Inflammatory macrophage treated with lipopolysaccharide for 4 hours (primary cell): Measurements from ENCODE around the gene FFAR2.
"Not testable (repeated sequence)": the region's sequence is repeated elsewhere in the genome, so short reads cannot be mapped to it uniquely, and the experiment has no call there.

Experiments used
- DNase-seq: peaks from one replicate; pipeline ENCODE4 v3.0.0-alpha.2; 2020

FFAR2 gene

GRCh38 chr19:35447606-35448469 lies at the start of gene FFAR2:
FFAR2 (plus strand) TSS chr19:35448257; CDS start chr19:35449715, 1,458 bp downstream.
- peak; percentile 67 for DNase-seq

- no peak for DNase-seq
Observed at GRCh38 chr19:35398570-35398969, 49.5 kb upstream of the FFAR2 start.

DNA sequence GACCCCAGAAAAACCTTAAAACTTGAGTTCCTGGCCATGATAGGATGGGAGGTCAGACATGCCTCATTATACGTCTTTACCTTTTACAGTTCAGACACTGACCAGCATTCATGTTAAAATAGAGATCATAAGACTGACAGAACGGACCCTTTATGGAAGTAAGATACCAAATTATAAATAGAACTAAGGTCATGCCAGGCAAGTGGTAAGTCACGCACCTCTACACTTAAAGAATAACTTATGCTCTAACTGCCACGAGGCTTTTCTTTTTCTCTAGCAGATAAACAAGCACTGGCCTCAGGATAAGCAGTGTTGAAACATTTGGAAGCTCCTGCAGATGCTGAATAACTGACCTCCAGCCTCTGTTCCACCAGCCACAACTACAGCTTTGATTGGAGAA lies 48.8 kb upstream of the FFAR2 start:
- no peak for DNase-seq

GRCh38 chr19:35399948-35400772 lies 47.9 kb upstream of the FFAR2 start:
- no peak for DNase-seq

DNA sequence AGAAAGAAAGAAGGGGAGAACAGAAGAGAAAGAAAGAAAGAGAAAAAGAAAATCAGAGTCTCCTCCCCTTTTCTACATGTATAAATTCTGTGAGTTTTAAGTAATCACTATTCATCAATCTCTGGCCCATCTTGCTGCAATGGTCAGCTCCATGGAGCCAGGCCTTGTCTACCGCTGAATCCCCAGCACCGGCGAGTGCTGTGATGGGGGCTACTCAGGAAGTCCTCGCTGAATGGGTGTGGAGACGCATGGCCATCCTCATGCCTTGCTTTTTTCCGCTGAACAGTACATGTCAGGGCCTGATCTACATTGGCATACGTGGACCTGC lies 47.3 kb upstream of the FFAR2 start:
- no peak for DNase-seq

DNA sequence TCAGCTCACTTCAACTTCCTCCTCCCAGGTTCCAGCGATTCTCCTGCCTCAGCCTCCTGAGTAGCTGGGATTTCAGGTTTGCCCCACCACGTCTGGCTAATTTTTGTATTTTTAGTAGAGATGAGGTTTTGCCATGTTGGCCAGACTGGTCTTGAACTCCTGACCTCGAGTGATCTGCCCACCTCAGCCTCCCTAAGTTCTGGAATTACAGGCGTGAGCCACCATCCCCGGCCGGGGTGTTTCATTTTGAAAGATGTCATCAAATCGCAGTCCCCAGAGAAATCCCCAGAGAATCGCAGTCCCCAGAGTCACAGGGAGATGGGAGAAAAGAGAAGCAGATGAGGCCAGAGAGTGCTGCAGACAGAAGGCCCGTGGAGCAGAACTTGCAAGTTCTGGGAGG lies 46.6 kb upstream of the FFAR2 start:
- DNase-seq, result not testable (repeated sequence)

DNA sequence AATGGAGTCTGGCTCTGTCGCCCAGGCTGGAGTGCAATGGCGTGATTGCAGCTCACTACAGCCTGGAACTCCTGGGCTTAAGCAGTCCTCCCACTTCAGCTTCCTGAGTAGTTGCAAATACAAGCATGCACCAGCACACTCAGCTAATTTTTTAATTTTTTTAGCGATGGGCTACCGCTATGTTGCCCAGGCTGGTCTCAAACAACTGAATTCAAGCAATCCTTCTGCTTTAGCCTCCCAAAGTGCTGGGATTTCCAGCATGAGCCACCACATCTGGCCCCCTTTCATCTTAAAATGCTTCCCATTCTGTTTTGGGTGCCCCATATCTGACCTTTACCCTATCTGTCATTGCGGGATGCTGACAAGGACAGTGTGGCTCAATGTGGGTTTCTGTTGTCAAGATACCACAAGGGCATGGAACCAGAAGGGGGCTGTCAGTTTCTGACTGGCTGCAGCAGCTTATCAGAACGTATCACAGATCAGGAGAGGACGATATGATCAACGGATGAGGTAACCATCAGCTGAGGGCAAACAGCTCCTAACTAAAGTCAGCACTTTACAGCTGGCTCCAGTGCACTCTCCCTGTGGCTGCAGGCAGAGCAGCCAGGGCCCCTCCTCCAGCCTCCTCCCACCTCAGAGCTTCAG lies 44.8 kb upstream of the FFAR2 start:
- DNase-seq, result peak; percentile 4

DNA sequence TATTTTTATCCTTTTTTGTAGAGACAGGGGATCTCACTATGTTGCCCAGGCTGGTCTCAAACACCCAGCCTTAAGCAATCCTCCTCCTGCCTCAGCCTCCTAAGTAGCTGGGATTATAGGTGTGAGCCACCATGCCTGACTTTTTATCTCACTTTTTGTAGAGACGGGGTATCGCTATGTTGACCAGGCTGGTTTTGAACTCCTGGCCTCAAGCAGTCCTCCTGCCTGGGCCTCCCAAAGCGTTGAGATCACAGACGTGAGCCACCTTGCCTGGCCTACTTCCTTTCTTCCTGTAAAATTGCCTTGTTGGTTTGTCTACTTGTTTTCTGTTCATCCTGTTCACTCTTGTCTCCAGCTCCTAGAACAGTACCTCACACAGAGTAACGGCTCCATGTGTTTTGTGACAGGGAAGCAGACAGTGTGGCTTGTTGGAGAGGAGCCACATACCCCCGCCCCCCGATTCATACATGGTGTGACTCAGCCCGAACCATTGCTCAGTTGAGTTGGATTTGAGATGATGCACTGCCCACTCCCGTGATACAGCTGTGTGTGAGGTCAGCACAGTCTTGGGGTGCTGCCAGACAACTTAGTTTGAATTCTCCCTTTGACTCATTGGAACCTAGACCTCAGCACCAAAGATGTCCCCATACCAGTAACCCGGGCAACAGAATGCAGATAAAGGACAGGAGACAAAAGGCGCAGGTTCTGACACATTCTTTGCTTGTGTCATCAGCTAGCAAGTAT lies 43.0 kb upstream of the FFAR2 start:
- DNase-seq, result peak; percentile 72

DNA sequence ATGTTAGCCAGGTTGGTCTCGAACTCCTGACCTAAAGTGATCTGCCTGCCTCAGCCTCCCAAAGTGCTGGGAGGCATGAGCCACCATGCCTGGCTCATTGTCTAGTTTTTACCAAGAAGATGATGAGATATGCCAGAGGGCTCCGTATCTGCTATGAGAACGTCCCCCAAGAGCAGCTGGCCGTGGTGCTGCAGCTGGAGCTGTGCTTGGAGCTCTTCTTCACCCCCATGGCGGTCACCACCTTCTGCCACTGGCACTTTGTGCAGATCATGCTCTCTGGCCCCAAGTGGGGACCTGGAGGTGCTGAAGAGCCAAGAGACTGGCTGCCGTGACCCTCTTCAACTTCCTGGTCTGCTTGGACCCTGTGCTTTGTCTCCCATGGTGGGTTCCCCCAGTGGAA lies 40.4 kb upstream of the FFAR2 start:
- no peak for DNase-seq

- DNase-seq, result no peak
Observed at GRCh38 chr19:35408284-35409171, 39.5 kb upstream of the FFAR2 start.

GRCh38 chr19:35409191-35409590 lies 38.9 kb upstream of the FFAR2 start:
- DNase-seq, result no peak

GRCh38 chr19:35410487-35410886 lies 37.6 kb upstream of the FFAR2 start:
- no peak for DNase-seq

GRCh38 chr19:35414442-35414841 lies 33.6 kb upstream of the FFAR2 start:
- DNase-seq, result no peak

DNA sequence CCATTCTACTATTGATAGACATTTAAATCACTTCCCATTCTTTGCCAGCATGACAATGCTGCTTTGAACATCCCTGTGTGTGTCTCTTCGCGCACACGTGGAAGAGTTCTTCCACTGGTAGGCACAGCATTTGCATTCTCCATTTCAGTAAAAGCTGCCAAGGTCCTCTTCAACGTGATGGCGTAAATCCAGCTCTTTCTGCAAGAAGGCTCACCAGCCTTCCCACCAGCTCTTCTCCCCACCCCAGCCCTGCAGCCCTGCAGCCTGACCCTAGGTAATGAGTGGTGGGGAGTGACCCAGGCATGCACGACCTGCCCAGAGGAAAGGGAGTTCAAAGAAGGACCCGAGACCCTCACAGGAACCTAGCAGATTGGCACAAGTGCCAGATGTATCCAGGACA lies 31.7 kb upstream of the FFAR2 start:
- no peak for DNase-seq

DNA sequence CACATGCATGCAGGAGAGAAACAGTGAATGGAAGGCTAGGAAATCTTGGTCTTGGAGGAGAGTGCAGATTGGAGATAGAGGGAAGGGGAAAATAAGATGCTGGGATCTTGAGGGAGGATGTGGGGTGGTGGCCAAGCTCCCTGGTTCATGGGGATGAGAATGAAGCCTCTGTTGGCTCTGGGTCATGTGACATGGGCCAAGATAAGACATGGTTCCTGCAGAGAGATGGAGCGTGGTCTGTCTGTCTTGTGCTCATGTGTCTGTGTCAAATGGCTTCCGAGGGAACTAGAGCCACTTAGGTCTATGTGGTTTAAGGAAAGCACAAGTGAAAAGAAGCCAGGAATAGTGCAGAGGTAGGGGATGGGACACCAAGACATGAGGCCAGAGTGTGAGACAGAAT lies 30.8 kb upstream of the FFAR2 start:
- no peak for DNase-seq

DNA sequence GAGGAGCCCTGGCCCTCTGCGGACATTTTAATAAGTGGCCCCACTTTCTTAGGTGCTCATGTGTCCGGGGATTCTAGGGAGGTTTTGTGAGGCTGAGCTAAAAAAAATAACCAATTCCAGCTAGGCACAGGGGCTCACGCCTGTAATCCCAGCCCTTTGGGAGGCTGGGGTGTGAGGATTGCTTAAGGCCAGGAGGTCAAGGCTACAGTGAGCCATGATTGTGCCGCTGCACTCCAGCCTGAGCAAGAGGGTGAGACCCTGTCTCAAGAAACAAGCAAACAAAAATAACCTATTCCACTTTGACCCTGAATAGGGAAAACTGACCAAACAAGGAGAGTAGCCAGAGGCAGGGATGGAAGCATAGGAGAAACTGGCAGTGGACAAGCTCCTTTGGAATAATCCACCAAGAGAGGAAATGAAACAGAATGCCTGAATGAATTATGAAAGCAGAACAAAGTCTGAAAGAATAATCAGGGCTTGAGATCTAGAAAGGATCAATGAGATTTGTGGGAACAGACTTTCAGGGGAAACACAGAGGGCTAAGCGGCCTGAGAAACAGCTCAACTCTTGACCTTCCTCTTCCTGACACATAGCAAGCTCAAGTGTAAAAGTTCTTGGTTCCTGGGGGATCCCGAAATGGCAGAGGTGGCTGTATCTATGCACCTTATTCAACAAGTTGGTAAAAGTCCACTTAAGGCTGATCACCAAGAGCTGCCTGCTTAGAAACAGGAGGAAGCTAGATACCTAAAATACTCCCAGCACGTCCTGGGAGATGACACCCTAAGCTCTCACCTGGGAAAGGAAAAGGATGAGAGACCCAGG lies 30.1 kb upstream of the FFAR2 start:
- peak; percentile 52 for DNase-seq

DNA sequence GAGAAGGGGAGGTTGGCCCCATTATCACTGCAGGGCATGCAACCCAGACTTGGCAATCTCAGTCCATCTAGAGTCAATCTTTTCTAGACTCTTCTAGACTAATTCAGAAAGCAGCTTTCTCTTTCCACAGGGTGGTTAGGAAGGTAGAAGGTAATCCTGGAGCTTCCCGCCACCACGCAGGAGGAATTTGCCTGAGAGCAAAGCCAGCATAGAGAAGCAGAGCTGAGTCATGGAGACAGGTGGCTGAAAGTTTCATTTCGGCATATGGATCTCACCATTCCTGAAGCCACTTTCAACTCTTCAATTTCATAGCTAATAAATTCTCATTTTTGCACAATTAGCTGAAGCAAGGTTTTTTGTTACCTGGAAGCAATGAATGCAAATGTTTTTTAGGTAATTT lies 29.0 kb upstream of the FFAR2 start:
- DNase-seq, result no peak

- DNase-seq, result no peak
Observed at GRCh38 chr19:35419805-35420204, 28.3 kb upstream of the FFAR2 start.

GRCh38 chr19:35421362-35421761 lies 26.7 kb upstream of the FFAR2 start:
- no peak for DNase-seq

GRCh38 chr19:35423406-35423805 lies 24.7 kb upstream of the FFAR2 start:
- not testable (repeated sequence) for DNase-seq

- no peak for DNase-seq
Observed at GRCh38 chr19:35425682-35426081, 22.4 kb upstream of the FFAR2 start.
